Neural progenitor cell (in vitro differentiated cells): Measurements from ENCODE around the gene ADARB2.

Experiments
- EZH2 ChIP-seq: fragments of 200-600 bp; sonication (generic); IDR thresholded peaks from 2 replicates; pipeline ENCODE4 v1.6.1; 2017; ENCODE audit warnings: antibody characterized with exemption, mild to moderate bottlenecking, moderate library complexity
- TF ChIP-seq, protein P1 (sequence below): fragments of 200-600 bp; sonication (generic); IDR thresholded peaks from 2 replicates; pipeline ENCODE4 v1.5.1; 2017; ENCODE audit warnings: antibody characterized with exemption, mild to moderate bottlenecking

- TF ChIP-seq, protein P1, sequence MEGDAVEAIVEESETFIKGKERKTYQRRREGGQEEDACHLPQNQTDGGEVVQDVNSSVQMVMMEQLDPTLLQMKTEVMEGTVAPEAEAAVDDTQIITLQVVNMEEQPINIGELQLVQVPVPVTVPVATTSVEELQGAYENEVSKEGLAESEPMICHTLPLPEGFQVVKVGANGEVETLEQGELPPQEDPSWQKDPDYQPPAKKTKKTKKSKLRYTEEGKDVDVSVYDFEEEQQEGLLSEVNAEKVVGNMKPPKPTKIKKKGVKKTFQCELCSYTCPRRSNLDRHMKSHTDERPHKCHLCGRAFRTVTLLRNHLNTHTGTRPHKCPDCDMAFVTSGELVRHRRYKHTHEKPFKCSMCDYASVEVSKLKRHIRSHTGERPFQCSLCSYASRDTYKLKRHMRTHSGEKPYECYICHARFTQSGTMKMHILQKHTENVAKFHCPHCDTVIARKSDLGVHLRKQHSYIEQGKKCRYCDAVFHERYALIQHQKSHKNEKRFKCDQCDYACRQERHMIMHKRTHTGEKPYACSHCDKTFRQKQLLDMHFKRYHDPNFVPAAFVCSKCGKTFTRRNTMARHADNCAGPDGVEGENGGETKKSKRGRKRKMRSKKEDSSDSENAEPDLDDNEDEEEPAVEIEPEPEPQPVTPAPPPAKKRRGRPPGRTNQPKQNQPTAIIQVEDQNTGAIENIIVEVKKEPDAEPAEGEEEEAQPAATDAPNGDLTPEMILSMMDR = no peak
- no peak for TF ChIP-seq EZH2
Observed at GRCh38 chr10:1513221-1513620, 224.1 kb downstream of the ADARB2 start.
